HG03469 (cell line): ENCODE data around the gene HINFP.
"Not testable (repeated sequence)": the region's sequence is repeated elsewhere in the genome, so short reads cannot be mapped to it uniquely, and the experiment has no call there.

Source experiments
- ATAC-seq: cut with Tn5 transposase; IDR thresholded peaks from one replicate; pipeline ENCODE4 v1.9.1; 2021; ENCODE audit warnings: mild to moderate bottlenecking, moderate library complexity, moderate number of reproducible peaks; ENCODE audit not compliant: unreplicated experiment

The HINFP gene

DNA sequence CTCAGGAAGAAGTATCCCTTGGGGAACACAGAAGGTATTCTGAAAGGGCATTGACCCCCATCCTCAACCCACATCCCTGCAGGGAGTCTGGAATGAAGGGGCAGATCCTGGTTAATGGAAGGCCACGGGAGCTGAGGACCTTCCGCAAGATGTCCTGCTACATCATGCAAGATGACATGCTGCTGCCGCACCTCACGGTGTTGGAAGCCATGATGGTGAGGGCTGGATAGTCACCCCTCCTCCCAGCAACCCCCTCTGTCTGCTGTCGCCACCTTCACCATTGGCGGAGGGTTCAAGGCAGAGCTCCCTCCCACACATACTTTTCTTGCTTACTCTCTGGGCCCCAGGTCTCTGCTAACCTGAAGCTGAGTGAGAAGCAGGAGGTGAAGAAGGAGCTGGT lies 32.8 kb downstream of the HINFP start:
- no peak for ATAC-seq

GRCh38 chr11:119155733-119156492 lies 34.5 kb downstream of the HINFP start:
- ATAC-seq, result no peak

DNA sequence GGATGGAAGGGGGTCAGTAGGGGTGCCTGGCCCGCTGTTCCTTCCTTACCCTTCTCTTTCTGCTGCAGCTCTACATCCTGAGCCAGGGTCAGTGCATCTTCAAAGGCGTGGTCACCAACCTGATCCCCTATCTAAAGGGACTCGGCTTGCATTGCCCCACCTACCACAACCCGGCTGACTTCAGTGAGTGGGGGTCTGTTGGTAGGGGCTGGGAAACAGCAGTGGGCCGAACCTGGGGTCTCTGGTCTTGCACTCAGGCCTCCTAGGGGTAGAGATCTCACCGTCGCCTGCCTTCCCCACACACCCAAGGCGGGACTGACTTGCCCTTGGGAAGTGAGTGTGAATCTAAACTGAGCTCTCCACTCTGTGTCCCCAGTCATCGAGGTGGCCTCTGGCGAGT lies 35.1 kb downstream of the HINFP start:
- no peak for ATAC-seq

- no peak for ATAC-seq
Measured at GRCh38 chr11:119157063-119157462, 35.7 kb downstream of the HINFP start.

DNA sequence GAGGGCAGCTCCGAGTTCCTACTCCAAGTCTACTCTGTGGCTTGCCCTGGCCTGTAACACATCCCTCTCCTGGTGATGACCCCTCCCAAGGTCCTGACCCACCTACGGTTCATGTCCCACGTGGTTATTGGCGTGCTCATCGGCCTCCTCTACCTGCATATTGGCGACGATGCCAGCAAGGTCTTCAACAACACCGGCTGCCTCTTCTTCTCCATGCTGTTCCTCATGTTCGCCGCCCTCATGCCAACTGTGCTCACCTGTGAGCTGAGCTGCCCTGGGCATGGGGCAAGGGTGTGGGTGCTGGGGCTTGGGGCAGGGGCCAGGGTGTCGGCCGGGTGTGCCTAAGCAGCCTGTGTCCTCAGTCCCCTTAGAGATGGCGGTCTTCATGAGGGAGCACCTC lies 37.1 kb downstream of the HINFP start:
- no peak for ATAC-seq

- no peak for ATAC-seq
Measured at GRCh38 chr11:119160151-119160550, 38.8 kb downstream of the HINFP start.

GRCh38 chr11:119161871-119162270 lies 40.5 kb downstream of the HINFP start:
- ATAC-seq, result no peak

DNA sequence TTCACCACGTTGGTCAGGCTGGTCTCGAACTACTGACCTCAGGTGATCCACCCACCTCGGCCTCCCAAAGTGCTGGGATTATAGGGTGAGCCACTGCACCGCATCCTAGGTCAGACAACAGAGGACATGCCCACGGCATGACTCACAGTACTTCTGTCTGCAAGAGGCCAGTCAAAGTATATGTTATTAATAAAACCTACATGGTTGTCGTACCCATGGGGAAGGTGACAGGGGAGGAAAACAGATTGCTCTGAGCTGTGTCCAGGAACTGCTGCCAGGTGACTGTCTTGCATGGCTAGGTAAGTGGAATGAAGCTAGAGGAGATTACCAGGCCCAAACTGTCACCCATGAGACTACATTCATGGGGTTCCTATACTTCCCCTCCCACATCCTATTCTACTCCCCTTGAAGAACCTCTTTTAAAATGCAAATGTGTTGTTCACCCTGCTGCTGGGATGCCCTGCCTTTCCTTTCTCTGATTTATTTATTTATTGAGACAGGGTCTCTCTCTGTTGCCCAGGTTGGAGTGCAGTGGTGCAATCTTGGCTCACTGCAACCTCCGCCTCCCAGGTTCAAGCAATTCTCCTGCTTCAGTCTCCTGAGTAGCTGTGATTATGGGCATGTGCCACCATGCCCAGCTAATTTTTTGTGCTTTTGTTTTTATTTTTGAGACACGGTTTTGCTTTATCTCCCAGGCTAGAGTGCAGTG lies 45.1 kb downstream of the HINFP start:
- no peak for ATAC-seq

GRCh38 chr11:119167077-119167458 lies 45.7 kb downstream of the HINFP start:
- ATAC-seq, result not testable (repeated sequence)

DNA sequence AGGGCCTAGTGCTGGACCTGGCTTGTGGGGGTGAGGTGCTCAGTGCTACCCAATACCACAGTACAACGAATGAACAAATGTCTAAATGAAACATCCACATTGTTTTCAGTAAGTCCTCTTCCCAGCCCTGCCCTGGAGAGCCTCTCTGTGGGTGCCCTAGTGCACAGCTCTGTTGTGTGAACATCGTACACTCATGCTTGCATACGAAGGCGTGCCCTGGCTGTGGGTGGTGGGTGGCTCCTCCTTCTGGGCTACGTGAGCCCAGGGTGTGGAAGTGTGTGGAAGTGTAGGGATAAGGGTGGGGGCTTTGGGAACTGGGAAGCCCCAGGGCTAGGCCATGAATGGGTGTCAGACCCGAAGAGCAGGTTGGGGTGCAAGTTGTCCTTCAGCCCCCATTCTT lies 46.6 kb downstream of the HINFP start:
- ATAC-seq, result no peak

DNA sequence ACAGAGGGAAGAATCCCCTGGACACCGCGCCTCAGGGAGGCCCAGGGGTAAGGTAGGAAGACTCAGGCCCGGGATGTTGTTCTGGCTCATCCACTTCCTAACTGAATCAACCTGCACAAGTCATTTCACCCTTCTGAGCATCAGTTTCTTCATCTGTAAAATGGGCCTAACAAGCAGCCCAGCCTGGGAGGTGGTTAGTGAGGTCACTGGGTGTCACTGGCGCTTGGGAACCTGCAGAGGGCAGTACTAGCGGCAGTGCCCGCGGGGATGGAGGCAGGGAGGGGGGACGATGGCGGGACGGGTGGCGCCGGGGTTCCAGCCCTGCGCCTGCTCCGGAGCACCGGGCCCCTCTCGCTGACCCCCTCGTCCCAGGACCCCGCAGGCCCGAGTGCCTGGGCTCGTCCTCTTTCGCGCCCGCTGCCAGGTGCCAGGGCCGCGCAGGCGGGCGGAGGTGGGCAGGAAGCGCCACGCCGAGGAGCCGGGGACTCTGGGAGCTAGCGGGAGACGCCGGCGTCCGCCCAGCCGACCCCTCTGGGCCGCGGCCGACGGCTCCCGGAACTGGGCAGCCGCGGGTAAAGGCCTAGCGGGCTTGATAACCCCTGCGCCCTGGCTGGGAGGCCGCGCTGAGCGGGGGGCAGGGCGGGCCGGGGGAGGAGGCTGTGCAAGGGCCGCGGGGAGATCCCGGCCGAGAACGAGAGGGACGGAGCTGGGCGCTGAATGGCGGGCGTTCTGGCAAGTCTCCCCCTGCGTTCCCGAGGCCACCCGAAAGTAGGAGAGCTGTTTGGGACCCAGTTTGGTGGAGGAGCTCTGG lies 47.3 kb downstream of the HINFP start, which contains the start of gene NLRX1:
NLRX1 (plus strand) TSS at position 255 of the 811 bp plus-strand sequence. CDS start 2,679 bp downstream, outside the sequence.
- peak; percentile 89 for ATAC-seq

DNA sequence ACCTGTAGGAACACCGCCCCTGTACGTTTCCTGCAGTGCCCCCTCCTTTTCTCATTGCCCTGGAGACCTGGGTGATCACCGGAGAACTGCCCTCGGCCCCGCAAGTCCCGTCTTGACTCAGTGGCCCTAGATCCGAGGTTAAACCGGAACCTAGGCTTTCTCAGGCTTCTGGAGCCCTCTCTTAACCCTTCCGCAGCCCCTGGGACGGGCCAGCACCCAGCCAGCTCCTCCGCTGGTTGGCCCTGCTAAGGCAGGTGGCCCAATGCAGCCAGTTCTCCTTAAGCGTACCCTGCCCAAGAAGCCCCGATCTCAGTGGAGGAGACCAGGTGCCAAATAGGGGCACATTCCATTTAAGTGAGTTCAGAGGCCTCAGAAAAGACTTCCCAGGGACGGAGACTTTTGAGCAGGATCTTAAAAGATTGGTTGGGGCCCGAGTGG lies 47.9 kb downstream of the HINFP start:
- ATAC-seq, result no peak

- no peak for ATAC-seq
Measured at GRCh38 chr11:119172513-119172912, 51.1 kb downstream of the HINFP start.

GRCh38 chr11:119173453-119173852 lies 52.1 kb downstream of the HINFP start:
- no peak for ATAC-seq

- ATAC-seq, result no peak
Measured at GRCh38 chr11:119175493-119176077, 54.2 kb downstream of the HINFP start.

GRCh38 chr11:119178166-119178680 lies 56.8 kb downstream of the HINFP start:
- no peak for ATAC-seq

- ATAC-seq, result no peak
Measured at GRCh38 chr11:119179342-119179741, 58.0 kb downstream of the HINFP start.

GRCh38 chr11:119179983-119180382 lies 58.6 kb downstream of the HINFP start:
- no peak for ATAC-seq

- no peak for ATAC-seq
Measured at GRCh38 chr11:119180729-119181676, 59.6 kb downstream of the HINFP start.
